Activated CD4-positive, alpha-beta T cell treated with anti-CD3 and anti-CD28 coated beads, Interleukin-2, amount 50 U/mL, for 48 hours (primary cell): ENCODE measurements around the gene FADS3.

Source experiments
- DNase-seq, 2 experiments: peaks; one replicate each; pipeline ENCODE4 v3.0.0-alpha.2; 2020

FADS3 gene

DNA sequence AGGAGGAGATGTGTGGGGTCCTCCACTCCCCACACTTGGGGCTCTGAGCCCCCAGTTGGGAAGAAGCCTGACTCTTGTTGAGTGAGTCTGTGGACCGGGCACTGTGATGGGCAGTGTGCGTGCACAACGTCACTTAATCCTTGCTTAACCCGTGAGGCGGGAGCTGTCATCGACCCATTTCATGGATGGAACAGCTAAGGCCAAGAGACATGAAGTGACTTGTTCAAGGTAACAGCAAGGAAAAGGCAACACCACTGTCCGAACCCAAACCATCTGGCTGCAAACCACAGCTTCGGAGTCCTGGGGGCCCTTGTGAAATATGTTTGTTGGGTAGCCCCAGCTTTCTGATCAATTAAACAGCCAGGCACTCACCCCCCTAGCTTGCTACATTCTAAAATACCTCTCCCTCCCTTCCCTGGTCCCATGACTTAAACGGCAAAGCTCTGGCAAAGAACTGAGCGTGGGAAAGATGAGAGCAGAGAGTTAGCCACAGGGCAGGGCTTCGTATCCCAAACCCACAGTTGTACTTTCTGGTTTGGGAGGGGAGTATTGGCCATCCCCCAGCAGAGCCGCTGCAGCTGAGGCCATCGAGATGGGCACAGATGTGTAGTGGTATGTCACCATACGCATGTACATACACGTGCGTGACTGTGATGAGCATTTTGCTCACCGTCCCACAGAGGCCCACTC lies 37.0 kb downstream of the FADS3 start:
- no peak for DNase-seq

DNA sequence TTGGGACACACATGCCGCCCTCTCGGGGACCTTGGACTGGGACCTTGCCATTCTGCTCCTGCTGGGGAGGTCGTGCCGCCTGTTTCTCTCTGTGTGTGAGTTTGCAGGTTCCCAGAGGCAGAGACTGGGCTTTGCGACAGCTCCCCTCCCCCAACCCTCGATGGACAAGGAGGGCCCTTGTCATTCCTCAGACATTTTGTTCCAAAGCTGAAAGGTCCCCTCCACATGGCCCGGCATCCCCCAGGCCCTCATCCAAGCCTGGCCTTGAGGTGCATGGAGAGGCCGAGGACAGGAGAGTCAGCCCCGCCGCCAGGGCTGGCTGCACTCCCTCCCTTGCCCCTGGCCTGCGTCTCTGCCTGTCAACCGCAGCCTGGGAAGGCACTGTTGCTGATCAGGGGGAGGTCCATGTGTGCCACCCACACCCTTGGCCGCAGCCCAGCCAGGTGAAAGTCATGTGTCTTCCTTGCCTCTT lies 37.6 kb downstream of the FADS3 start:
- no peak for DNase-seq

DNA sequence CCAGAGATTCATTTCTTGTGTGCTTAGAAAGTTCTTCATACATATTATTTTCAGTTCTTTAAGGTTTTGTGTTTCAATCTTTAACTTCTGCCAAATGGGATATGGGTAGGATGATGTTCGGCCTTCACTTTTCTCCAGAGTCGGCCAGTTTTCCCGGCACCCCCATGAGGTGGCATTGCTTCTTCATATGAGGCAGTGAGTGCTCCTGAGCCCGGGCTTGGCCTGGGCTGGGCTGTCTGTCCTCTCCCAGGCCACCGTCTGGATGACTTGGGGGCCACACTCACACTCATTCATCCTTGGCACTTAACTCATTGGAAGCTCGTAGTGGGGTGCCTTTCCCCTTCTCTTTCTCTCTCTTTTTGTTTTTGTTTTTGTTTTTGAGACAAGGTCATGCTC lies 39.4 kb downstream of the FADS3 start:
- no peak for DNase-seq

DNA sequence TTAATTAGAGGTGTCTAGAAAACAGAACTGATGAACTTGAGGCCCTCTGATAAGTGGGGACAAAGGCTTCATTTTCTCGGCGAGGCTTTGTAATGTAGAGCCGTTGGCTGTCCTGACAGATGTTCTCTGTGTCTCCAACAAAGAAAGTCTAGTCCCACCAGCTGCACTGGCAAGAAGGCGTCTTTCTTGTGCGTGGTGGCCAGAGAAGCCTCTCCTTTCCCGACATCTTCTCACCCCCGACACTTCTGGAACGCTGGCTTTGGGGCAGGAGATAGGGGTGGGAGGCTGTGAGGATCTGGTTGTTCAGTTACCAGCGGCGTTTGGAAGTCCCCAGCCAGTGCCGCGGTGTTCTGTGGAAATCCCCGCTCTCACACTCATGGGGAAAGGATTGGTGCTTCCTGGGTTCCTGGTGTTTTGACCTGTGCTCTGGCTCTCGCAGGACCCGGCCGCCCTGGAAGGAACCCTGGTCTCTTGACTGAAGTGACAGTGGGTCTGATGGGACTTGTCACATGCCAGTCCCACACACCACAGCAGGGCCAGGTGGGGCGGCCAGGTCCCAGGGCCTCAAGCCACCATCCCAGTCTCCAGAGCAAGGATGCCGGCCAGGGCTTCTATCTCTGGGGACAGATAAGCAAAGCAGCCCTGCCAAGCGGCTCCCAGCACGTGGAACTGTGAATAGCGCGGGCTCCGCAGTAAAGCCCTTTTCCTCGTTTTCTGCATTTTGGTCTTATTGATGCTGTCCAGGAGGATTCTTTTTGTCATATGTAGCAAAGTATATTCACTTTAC lies 40.0 kb downstream of the FADS3 start:
- DNase-seq: no peak

DNA sequence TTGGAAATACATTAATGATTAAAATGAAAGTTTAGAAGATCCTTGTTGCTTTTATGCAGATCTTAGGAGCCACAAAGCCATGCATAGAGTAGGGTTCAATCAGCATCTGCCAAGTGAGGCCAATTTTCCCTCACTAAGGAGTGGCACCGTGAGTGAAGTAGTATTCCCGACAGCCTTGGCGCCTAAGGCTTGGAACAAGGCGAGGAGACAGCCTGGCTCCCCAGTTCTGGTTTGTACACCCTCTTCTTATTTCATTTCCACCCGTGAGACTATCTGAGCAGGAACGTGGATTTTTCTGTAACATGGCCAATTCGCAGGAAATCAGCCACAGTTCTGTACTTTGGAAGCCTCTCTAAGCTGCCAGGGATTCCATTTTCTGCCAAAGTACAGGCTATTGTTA lies 40.7 kb downstream of the FADS3 start:
- no peak for DNase-seq

DNA sequence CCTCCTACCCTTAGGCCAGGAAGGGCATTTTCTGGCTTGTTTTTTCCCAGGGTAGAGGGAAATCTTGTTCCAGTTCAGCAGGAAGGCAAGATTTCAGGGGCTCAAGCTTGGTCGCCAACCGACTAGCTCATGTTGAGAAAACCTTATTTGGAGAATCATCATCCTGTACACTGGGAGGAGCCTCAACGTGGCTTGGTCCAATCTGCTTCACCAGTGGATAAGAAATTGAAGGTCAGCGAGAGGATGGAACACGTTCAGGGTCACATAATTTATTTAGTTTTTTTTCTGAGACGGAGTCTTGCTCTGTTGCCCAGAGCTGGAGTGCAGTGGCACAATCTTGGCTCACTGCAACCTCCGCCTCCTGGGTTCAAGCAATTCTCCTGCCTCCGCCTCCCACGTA lies 42.7 kb downstream of the FADS3 start:
- DNase-seq: no peak

DNA sequence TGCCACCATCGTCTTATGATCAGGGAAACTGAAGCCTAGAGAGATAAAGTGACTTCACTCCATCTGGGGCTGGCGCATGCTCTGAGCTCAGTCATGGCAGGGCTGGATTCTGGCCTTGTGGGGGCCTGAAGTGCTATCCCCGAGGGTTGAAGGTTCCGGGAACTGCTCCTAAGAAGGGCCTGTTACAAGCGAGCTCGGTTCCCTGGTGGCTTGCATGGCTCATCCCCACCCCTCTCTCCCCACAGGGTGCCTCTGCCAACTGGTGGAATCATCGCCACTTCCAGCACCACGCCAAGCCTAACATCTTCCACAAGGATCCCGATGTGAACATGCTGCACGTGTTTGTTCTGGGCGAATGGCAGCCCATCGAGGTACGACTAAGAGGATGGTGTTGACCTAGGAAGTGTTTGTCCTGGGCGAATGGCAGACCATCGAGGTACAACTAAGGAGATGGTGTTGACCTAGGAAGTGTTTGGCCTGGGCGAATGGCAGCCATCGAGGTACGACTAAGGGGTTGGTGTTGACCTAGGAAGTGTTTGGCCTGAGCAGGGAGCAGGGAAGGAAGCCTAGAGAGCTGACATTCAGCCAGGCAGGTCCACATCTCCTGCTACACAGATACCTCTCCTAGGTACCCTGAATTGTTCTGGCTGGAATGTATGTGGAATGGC lies 43.3 kb downstream of the FADS3 start:
- no peak for DNase-seq

DNA sequence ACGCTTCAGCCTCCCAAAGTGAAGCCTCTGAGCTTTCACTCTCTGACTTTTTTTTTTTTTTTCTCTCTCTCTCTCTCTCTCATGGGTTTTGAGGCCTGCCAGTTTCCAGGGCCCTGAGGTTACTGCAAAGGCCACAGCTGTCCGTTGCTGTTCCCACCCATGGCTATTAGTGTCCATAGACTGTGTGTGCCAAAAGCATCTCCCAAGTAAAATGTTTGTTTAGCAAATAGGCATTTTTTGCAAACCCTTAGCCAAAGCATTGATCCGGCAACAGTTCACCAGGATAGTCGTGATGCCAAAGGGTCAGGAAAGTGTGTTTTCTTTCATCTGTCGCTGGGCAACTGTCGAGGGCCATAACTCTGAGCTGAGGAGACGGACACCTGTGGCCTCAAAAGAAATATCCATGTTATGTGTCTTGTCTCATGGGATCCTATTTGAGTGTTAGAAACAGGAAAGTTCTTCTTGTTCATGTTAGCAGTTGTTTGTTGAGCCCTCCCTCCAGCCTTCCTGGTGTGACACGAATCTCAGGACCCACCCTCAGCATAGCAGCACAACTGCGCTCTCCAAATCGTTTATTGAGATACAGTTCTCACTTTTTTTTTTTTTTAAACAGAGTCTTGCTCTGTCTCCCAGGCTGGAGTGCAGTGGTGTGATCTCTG lies 44.9 kb downstream of the FADS3 start:
- no peak for DNase-seq

DNA sequence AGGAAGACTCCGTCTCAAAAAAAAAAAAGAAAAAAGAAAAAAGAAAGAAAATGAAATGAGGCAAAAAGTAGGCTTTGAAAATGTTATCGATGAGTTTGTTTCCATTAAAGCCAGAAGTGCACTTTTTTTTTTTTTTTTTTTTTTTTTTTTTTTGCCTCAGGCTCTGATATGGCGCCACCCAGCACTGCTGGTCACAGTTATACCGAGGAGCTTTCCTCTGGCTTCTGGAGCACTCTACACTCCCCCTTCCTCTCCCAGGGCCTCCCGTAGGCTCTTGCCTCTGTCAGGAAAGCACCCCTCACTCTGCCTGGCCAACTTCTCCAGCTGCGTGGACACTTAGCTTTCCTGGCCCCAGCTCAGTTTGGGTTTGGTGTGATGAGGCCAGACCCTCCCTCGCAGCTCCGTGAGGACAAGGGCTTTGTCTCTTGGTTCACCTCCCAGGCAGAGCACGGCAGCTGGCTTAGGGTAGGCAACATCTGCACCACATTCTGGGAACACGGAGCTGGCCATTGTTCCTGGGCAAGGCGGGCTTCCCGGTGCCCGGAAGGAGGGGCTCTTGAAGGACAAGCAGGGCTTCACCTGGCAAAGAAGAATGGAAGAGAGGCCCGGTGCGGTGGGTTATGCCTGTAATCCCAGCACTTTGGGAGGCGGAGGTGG lies 46.3 kb downstream of the FADS3 start:
- no peak for DNase-seq

DNA sequence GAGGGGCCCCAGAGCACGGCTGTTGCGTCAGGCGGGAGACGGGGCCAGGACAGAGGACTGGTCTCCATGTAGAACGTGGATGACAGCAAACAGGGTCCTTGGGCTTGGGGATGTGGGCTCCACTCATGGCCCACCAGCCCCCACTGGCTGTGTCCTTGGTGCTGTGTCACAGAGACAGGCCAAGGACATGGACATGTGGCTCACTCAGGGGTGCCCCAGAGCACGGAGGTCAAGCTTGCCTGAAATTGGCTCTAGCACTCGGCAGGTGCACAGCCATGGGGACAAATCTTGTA lies 48.9 kb downstream of the FADS3 start:
- DNase-seq: no peak

DNA sequence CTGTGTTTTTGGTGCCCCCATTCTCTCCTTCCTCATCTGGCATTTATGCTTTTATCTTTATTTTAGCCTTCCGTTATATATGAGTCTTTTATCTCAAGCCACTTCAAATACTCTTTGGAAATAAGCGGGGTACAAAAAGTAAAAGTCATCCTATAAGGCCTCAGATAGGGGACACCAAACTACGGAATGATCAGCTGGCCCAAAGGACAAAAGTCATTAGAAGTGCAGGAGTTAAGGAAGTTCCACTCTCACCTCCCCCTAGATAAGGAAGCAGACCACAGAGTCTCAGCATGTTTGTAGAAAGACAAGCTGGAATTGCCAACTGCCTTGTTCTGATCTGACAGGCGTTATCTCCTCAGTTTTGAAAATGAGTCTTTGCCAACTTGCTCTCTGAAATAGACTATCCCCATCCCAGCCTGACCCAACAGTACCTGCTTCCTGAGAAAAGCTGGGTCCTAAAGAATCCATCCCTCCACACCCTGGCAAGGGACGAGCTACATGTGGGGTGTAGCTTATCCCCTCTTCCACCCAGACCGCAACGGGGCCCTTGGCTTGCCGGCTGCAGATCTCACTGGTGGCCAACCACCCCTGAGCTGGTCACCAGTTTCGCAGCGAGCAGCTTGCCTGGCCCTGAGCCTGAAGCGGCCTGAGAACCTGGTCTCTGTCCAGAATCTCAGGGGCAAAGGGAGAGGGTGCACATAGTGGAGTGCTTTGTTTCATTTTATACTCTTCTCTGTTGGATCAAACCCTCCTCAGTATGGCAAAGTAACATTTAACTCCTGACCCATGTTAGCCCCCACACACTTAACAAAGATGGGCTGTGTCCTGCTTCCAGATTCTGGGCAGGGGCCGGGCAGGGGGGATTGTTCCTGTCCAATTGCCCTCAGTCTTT lies 49.5 kb downstream of the FADS3 start:
- DNase-seq: no peak

DNA sequence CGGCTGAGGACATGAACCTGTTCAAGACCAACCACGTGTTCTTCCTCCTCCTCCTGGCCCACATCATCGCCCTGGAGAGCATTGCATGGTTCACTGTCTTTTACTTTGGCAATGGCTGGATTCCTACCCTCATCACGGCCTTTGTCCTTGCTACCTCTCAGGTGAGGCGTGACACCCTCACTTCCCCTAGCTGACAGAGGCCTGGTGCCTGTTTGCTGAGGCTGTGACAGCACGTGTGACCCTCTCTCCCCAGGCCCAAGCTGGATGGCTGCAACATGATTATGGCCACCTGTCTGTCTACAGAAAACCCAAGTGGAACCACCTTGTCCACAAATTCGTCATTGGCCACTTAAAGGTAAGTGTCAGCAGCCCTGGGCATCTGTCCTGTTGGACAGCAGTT lies 51.0 kb downstream of the FADS3 start:
- no peak for DNase-seq

DNA sequence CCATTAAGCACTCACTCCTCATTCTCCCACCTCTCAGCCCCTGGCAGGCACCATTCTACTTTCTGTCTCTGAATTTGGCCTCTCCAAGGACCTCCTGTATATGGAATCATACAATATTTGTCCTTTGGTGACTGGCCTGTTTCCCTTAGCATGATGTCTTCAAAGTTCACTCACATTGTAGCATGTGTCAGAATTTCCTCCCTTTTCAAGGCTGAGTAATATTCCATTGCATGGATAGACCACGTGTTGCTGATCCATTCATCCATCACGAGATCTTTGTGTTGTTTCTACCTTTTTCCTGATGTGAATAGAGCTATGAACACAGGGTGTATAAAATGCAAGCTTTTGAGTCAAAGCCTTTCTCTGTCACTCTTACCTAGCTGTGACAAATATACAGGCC lies 51.6 kb downstream of the FADS3 start:
- no peak for DNase-seq

DNA sequence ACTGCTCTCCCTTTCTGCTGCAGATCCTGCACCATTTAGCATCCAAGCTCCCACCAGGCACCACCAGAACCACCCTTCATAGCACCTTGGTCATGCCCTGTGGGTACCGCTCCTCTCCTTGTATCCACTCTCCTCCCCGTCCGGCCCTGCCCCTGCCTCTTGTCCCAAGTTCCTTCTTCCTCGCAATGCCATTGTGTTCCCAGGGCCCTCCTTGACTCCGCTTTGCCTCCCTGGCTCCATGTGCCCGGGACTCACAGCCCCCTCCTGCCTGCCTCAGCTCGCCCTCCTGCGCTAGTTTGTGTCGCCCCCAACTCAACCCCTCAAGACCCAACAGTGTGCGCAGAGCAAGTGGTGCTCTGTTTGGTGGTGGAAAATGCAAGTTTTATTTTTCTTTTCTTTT lies 52.4 kb downstream of the FADS3 start:
- no peak for DNase-seq

DNA sequence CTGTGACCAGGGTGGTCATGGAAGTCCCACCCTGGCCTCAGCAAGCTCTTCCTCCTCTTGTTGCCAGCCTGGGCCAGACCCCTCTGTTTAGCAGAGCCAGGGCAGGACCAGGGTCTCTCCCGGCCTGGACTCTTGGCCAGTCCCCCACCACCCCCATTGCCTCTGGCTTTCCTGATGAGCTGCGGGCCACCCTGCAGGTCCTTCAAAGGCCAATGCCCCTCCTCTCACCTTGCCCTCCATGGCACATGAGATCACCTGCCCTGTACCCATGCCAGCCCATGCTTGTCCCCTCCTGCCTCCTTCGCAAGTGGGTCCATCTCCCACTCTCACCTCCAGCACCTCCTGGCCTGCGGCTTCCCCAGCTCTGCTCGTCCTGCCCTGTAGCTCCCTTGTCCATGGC lies 52.8 kb downstream of the FADS3 start:
- no peak for DNase-seq

DNA sequence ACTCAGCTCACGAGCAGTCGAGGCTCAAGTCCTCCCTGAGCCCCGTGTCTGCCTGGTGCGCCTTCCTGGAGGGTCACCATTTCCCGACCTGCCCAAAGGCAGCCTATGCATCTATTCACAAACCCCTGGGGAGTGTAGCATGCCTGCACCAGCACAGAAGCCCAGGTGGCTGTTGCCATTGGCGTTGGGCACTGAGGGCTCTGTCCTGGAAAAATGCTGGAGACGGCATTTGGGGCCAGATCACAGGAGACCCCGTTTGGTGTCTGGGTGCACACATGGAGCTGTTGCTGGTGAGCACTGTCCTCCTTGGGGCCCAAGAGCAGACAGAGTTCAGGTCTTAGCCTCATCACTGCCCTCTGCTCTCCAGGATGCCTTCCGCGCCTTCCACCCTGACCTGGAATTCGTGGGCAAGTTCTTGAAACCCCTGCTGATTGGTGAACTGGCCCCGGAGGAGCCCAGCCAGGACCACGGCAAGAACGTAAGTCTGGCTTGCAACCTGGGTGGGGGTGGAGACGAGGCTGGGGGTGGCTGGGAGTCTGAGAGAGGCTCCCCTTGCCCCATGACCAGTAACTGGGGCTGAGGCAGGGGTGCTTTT lies 53.8 kb downstream of the FADS3 start:
- DNase-seq: no peak

DNA sequence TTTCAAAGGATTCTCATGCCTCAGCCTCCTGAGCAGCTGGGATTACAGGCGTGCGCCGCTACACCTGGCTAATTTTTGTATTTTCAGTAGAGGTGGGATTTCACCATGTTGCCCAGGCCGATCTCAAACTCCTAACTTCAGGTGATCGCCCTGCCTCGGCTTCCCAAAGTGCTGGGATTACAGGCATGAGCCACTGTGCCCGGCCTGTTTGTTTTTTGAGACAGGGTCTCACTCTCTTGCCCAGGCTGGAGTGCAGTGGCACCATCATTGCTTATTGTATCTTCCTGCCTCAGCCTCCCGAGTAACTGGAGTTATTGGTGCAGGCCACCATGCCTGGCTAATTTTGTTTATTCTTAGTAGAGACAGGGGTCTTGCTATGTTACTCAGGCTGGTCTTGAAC lies 55.2 kb downstream of the FADS3 start:
- no peak for DNase-seq

DNA sequence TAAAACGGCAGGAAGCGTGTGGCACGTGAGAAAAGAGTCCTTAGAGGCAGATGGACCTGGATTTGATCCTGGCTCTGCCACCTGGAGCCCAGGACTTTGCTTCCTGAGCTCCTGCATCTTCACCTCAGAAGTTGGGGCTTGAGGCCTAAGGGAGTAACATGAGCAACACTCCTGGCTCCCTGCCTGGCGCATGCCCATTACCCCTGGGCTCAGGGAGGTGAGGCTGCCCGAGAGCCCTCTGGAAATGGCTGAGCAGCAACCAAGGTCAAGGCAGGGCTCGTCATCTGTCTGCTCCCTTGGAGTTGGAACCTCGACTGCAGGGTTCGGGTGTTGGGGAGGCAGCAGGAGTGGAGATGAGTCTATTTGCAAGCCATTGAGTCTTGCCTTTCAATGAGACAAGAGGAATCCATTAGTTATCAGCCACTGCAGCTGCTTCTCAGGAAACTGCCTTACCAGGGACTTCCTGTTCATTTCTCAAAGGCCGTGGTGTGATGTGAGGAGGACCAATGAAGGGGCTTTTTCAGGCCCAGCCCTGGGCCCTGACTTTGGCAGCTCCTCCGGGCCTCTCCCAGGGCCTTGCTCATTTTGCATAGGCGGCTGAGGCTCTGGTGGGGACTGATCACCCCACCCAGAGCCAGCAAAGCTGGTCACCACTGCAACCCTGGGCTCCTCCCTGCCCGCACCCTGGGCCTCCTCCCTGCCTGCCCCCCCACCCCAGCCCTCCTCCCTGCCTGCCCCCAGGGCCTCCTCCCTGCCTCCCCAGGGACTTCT lies 56.9 kb downstream of the FADS3 start:
- DNase-seq: peak; percentile 29 to 33

DNA sequence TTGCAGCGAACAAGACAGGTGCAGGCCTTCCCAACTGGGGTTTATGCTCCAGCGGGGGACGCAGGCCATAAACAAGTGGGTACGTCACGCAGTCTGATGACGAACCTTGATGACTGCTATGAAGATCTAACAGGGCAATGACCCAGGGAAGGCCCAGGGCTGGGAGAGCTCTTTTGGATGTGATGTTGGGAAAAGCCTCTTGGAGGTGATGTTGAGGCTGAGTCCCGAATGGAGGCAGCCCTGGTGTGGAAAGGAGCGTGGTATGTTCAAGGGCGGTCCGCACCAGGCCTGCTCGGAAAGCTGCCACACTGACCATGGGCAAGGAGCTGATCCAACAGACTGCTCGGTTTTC lies 57.4 kb downstream of the FADS3 start:
- DNase-seq: no peak

DNA sequence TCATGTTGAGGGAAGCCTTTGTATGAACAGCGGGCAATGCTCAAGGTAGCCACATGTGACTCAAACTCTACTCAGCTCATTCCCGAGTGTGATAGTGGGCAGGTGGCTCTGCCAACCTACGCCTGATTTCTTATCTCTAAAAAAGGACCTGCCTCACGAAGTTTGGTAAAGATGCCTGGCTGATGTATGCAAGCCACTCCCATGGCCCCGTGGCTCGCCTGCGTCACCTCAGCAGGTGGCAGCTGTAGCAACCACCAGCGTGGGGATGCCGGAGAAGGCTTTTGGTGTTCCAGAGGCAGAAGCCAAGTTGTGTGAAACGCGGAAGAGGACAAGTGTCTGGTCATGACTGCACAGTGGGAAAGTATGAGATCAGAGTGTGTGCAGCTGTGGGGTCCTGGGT lies 57.9 kb downstream of the FADS3 start:
- no peak for DNase-seq

DNA sequence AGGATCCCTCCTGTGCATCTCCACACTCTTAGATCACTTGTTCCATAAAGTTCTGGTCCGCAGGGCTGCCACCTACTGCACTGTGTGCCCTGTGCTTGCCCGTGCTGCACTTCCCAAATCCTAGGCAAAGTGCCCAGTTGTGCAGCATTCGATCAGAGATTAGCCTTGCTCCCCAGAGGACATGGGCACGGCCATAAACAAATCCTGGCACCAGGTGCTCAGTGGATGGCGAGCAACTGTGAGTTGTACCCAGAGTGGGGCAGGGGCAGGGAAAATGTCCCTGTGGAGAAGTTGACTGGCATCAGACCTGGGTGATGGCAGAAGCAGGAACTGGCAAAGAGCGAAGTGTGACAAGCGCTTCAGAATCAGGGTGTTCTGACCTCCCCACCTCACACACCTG lies 58.6 kb downstream of the FADS3 start:
- no peak for DNase-seq
